Spleen (tissue), 7 donors: ENCODE results near the gene KMT5C.

ENCODE experiments used
- POLR2A ChIP-seq, 3 donors: fragments of 450-650 bp; IDR thresholded peaks; one replicate each; pipeline ENCODE4 v1.5.1; 2017; ENCODE audit warnings: antibody characterized with exemption in 3 of 3, mild to moderate bottlenecking in 1 of 3
- TF ChIP-seq, protein P1 (sequence below), 11 experiments: fragments of 200-600 bp in 7 of 11; fragments of 450-650 bp in 4 of 11; sonication (generic) in 4 of 11; IDR thresholded peaks in 8 of 11; conservative IDR thresholded peaks in 3 of 11; 1 replicate in 7 of 11; 2 replicates in 4 of 11; pipeline versions ENCODE4 v1.4.0 to v1.8.0; 2016 to 2021; ENCODE audit warnings: antibody characterized with exemption in 11 of 11, inconsistent platforms in 4 of 11, mild to moderate bottlenecking in 1 of 11
- donor health status: DM: no; HTN: no; CAD: no; lungs with moderate emphysema.
- donor health status: DM: no; HTN: no; CAD: no.
- donor health status: DM: no; HTN: no; CAD: no.

GRCh38 chr19:55365245-55365644 is 25.6 kb downstream of the KMT5C start:
- TF ChIP-seq, protein P1, sequence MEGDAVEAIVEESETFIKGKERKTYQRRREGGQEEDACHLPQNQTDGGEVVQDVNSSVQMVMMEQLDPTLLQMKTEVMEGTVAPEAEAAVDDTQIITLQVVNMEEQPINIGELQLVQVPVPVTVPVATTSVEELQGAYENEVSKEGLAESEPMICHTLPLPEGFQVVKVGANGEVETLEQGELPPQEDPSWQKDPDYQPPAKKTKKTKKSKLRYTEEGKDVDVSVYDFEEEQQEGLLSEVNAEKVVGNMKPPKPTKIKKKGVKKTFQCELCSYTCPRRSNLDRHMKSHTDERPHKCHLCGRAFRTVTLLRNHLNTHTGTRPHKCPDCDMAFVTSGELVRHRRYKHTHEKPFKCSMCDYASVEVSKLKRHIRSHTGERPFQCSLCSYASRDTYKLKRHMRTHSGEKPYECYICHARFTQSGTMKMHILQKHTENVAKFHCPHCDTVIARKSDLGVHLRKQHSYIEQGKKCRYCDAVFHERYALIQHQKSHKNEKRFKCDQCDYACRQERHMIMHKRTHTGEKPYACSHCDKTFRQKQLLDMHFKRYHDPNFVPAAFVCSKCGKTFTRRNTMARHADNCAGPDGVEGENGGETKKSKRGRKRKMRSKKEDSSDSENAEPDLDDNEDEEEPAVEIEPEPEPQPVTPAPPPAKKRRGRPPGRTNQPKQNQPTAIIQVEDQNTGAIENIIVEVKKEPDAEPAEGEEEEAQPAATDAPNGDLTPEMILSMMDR (IDR thresholded peaks at IDR 0.05 in 8 of 11, conservative IDR thresholded peaks at IDR 0.05 in 3 of 11): no peak
- TF ChIP-seq POLR2A (IDR thresholded peaks at IDR 0.05): no peak
